HUES6 (cell line): Measurements from ENCODE around the gene C22orf39.

Experiments
- H3K27ac ChIP-seq: 2 replicates; pipeline ENCODE4 v1.7.0; 2013; ENCODE audit warnings: low read depth, mild to moderate bottlenecking, low read length, inconsistent platforms
- H3K27me3 ChIP-seq: 2 replicates; pipeline ENCODE4 v1.6.1; 2013; ENCODE audit warnings: low read length; ENCODE audit not compliant: control insufficient read depth, insufficient read depth
- H3K36me3 ChIP-seq: 2 replicates; pipeline ENCODE4 v1.6.1; 2013; ENCODE audit warnings: low read length; ENCODE audit not compliant: control insufficient read depth, insufficient read depth
- H3K4me1 ChIP-seq: 2 replicates; pipeline ENCODE4 v1.6.1; 2013; ENCODE audit warnings: low read length; ENCODE audit not compliant: control insufficient read depth, insufficient read depth
- H3K4me3 ChIP-seq: 2 replicates; pipeline ENCODE4 v1.5.1; 2013; ENCODE audit warnings: low read depth, low read length
- H3K9ac ChIP-seq: one replicate; pipeline ENCODE4 v1.6.1; 2013; ENCODE audit warnings: mild to moderate bottlenecking, low read length
- H3K9me3 ChIP-seq: 2 replicates; pipeline ENCODE4 v1.6.1; 2013; ENCODE audit warnings: low read depth, low read length; ENCODE audit not compliant: control insufficient read depth, insufficient read depth

The C22orf39 gene

DNA sequence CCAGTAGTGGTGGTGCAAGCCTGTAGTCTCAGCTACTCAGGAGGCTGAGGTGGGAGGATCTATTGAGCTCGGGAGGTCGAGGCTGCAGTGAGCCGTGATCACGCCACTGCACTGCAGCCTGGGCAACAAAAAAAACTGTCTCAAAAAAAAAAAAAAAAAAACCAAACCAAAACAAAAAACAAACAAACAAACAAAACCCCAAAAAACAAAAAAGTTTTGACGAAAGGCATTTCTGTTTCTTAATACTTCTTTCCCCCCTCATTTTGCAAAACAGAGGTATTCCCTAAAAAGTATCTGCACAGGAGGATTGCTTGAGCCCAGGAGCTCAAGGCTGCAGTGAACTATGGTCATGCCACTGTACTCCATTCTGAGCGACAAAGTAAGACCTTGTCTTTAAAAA, 27.2 kb downstream of the C22orf39 start:
- Histone ChIP-seq H3K9ac (no peak overlapping the region), H3K27me3 (no peaks in the 10 kb centered on the region), H3K36me3 (peaks cover 5% of the 10 kb centered on the region), H3K4me1 (peaks cover 16% of the 10 kb centered on the region), H3K27ac (no peak overlapping the region), H3K9me3 (no peaks in the 10 kb centered on the region), H3K4me3 (no peak overlapping the region)

DNA sequence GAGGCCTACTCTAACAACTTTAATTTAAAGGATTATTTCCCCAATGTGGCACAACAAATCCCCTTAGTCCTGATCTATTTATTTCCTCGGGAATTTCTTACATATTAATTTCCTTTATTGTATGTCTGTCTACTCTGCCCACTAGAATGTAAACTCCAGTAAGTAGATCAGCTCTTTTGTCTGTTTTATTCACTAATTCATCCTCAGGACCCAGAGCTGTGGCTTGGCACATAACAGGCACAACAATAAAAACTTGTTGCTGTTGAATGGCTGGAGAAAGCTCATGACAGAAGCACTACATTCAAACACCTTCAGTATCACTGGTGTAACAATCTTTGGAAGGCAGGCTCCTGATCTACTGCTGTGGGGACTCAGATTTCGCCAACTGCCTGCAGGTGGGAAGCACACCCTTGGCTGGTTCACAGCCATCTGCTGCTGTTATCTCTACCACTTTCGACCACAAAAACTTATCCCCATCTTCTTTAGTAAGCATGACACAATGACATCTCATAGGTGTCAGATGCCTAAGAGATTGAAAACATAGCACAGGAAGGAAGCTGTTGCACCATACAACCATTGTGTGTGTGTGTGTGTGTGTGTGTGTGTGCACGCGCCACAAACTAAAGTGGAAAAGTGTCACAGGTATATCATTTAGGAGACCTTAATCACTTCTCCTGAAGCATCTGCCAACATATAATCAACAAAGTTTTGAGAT, 27.9 kb downstream of the C22orf39 start:
- Histone ChIP-seq H3K27ac (no peak overlapping the region), H3K36me3 (no peaks in the 10 kb centered on the region; the same call in 1 of the 2 replicates), H3K4me3 (no peak overlapping the region), H3K9me3 (no peaks in the 10 kb centered on the region), H3K4me1 (peaks cover 16% of the 10 kb centered on the region), H3K9ac (no peak overlapping the region), H3K27me3 (no peaks in the 10 kb centered on the region)

DNA sequence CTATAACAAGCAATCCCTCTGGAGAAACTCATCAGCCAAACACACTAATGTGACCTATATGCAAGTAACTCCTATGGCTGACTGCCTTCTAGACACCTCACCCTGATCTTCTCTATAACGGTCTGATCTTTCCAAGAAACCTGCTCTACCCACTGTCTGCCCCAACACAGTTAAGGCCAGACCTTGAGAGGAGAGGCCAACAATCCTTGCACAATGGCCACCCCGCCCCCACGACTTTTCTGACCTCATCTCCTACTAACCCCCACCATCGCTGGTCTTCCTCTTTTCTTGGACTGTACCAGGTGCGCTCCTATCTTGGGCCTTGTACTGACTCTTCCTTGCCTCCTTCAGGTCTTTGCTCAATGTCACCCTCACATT, 28.4 kb downstream of the C22orf39 start:
- Histone ChIP-seq H3K27me3 (no peaks in the 10 kb centered on the region), H3K4me1 (peaks cover 16% of the 10 kb centered on the region), H3K9ac (no peak overlapping the region), H3K4me3 (no peak overlapping the region), H3K27ac (no peak overlapping the region), H3K36me3 (no peaks in the 10 kb centered on the region; the same call in 1 of the 2 replicates), H3K9me3 (no peaks in the 10 kb centered on the region)

DNA sequence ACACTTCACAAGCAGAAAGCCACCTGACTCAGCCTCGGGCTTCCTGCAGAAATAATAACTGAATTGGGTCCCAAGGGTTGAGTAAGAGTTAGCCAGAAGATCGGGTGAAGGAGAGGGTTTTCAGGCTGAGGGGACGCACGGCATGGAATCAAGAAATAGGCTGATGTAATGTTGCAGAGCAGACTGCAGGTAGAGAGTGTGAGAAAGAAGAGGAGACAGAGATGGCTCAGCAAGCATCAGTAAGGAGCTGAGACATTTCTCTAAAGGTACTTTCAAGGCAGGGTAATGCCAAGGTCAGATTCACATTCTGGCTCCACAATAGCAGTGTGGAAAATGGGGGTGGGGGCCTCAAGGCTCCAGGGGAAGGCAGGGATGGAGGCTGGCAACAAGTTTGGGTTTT, 34.6 kb downstream of the C22orf39 start:
- peaks cover 31% of the 10 kb centered on the region for H3K36me3 ChIP-seq
- H3K4me3 ChIP-seq: no peak overlapping the region
- no peaks in the 10 kb centered on the region for H3K9me3 ChIP-seq
- H3K4me1 ChIP-seq: no peaks in the 10 kb centered on the region
- H3K9ac ChIP-seq: no peak overlapping the region
- no peaks in the 10 kb centered on the region for H3K27me3 ChIP-seq
- H3K27ac ChIP-seq: no peak overlapping the region

DNA sequence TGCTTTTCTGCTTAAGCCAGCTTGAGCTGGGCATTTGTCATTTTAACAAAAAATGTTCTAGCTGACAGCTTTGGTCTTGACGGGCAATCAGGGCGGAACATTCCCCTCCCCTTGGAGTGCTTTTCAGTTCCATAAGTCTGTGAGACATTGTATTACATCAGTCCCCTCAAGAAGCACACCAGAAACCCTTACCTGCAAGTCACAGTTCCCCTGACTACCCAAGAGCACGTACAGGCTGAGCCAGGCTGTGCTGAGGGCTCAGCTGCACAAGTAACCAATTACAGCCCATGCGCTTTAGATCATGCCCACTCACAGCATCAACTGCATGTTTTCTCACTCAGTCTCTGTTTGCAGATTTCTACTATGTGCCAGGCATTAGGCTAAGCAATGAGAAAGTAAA, 35.0 kb downstream of the C22orf39 start:
- no peak overlapping the region for H3K9ac ChIP-seq
- H3K4me3 ChIP-seq: no peak overlapping the region
- peaks cover 36% of the 10 kb centered on the region for H3K36me3 ChIP-seq
- H3K4me1 ChIP-seq: no peaks in the 10 kb centered on the region
- no peak overlapping the region for H3K27ac ChIP-seq
- H3K27me3 ChIP-seq: no peaks in the 10 kb centered on the region
- H3K9me3 ChIP-seq: no peaks in the 10 kb centered on the region

DNA sequence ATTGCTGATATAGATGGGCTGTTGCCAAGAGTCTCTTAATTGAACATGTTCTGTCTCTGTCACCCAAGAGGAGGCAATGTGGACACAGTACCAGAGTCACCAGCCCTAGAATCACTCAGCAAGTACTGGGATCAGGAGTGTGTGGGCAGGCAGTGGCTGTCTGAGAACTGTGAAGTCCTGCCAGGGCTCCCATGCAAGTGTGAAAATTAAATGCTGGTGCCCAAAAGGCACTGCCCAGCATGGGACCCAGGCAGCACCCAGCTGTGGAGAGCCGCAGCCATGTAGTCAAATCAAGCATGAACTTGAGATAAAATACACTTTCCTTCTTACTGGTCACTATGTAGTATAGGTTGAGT, 35.8 kb downstream of the C22orf39 start:
- Histone ChIP-seq H3K27ac (no peak overlapping the region), H3K9ac (no peak overlapping the region), H3K4me1 (no peaks in the 10 kb centered on the region), H3K4me3 (no peak overlapping the region), H3K9me3 (no peaks in the 10 kb centered on the region), H3K36me3 (peaks cover 44% of the 10 kb centered on the region), H3K27me3 (no peaks in the 10 kb centered on the region)

DNA sequence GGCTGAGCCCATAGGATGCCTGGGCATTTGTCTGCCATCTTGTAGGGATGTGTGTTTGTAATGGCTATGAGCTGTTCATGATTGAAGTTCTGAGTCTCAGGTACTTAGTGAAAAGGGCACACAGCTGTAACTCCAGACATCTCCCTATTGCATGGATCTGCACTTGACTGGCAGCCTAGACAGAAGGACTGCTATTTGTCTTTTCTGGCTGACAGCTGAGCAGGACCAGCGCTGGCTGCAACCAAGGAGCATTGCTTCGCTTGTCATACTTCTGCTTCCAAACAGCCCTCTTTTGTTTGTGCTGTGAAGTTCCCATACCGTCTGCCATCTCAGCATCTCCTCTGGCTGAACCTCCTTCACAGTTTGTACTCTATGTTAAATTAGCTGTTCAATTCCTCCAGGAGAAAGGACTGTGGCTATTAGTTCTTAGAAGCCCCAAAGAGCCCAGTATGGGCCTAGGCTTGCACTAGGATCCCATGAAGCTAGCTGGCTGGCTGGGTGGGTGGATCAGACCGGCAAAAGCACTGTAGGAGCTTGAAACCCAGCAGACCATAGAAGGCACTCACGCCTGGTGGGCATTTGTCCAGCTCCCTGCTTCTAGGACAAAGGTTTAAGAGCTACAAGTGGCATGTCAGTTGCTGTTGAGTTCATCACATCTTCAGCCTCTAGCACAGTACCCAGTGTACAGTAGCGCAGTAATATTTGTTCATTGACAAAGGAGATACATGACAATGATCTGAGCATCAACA, 36.4 kb downstream of the C22orf39 start:
- no peaks in the 10 kb centered on the region for H3K4me1 ChIP-seq
- no peak overlapping the region for H3K4me3 ChIP-seq
- no peak overlapping the region for H3K27ac ChIP-seq
- H3K36me3 ChIP-seq: peaks cover 49% of the 10 kb centered on the region
- H3K27me3 ChIP-seq: no peaks in the 10 kb centered on the region
- no peaks in the 10 kb centered on the region for H3K9me3 ChIP-seq
- H3K9ac ChIP-seq: no peak overlapping the region

DNA sequence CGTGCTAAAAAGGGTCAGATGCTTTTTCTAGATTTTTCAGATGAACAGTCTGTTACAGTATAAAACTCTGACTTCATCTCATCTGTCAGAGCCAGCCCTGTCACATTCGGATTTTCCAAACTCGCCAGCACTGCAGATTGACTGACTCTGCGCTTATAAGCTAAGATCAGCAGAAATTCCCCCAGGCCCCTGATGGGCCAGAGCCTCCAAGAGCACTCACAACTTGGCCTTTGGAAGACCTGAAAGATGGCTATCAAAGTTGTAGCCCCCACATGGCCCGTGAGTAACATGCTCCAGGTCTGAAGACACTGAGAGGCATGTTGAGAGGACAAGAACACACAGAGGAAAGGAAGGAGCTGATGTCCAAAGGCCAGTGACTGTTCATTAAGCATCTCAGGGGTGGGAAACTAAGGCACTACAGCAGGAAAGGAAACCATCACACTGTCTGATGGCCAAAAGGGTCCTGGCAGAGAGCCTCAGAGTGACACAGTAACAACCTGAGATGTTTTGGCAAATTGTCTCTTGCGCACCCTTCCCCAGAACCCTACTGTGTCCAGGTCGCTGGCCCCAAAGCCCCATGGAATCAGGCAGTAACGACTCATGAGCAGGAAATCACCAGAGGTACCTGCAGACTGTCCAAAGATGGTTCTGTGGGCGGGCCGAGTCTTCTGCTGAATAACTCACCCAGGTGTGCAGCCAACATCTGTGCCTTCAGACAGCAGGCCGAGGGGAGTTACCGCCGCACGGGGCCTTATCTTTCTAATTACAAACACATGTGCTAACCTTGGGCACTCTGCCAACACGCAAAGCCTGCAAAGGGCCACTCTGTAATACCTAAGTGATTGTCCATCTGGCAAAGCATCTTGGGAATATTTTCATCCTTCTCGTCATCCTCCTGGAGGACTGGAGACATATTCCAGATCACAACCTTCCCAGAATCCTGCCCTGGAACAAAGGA, 39.6 kb downstream of the C22orf39 start:
- Histone ChIP-seq H3K4me3 (no peak overlapping the region), H3K36me3 (peaks cover 76% of the 10 kb centered on the region), H3K27ac (no peak overlapping the region), H3K27me3 (no peaks in the 10 kb centered on the region), H3K9me3 (no peaks in the 10 kb centered on the region), H3K4me1 (no peaks in the 10 kb centered on the region), H3K9ac (no peak overlapping the region)

DNA sequence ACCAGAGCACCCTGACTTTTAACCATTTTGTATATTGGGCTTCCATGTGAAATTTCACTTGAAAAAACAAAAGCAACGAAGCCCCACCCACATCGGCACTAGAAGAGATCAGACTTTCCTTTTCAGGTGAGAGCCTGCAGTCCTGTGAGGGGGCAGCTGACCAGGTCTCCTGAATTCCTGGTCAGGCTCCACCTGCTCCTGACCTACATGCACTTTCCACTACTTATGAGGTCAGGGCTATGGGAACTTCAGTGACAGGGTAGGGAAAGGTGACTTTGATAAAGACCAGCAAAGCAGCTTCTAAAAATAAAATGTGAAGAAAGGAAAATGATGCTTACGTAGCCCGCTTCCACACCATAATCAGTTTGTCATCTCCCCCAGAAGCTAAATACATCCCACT, 40.7 kb downstream of the C22orf39 start:
- H3K9ac ChIP-seq: no peak overlapping the region
- peaks cover 82% of the 10 kb centered on the region for H3K36me3 ChIP-seq
- H3K4me1 ChIP-seq: no peaks in the 10 kb centered on the region
- H3K4me3 ChIP-seq: no peak overlapping the region
- H3K27ac ChIP-seq: no peak overlapping the region
- H3K27me3 ChIP-seq: no peaks in the 10 kb centered on the region
- H3K9me3 ChIP-seq: no peaks in the 10 kb centered on the region

DNA sequence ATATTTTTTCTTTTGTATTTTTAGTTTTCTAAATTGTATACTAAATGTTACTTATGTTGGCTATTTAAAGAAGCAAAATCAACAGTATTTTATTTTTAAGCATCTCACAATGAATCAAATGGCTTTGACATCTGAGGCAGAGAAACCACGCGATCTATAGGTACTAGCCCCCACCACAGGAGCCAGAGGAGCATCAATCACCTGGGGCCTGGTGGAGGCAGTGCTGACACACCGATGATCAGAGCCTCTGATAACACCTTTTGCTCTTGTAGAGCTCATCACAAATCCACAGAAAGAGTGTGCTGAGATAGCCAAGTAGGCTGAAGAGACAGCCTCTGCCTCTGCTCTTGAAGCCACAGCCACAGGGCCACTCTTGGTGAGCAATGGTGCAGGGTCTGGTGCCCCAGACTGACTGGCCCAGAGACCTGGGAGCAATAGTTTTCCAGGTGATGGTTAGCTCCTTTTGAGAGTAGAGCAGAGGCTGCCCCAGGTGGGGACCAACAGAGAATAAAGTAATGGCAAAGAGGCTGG, 41.2 kb downstream of the C22orf39 start:
- H3K27me3 ChIP-seq: no peaks in the 10 kb centered on the region
- H3K36me3 ChIP-seq: peaks cover 87% of the 10 kb centered on the region
- no peak overlapping the region for H3K27ac ChIP-seq
- H3K4me1 ChIP-seq: no peaks in the 10 kb centered on the region
- no peaks in the 10 kb centered on the region for H3K9me3 ChIP-seq
- no peak overlapping the region for H3K9ac ChIP-seq
- H3K4me3 ChIP-seq: no peak overlapping the region
